ENCODE results near the gene FIGNL1. TPM values are rescaled to one million over a fixed set of nuclear protein-coding genes. Genes with fewer than 3 reads are reported as not detected.

The FIGNL1 gene
- total and polyA plus RNA-seq, 2 donors from 2014 or later = 2.4 to 5.8 TPM

DNA sequence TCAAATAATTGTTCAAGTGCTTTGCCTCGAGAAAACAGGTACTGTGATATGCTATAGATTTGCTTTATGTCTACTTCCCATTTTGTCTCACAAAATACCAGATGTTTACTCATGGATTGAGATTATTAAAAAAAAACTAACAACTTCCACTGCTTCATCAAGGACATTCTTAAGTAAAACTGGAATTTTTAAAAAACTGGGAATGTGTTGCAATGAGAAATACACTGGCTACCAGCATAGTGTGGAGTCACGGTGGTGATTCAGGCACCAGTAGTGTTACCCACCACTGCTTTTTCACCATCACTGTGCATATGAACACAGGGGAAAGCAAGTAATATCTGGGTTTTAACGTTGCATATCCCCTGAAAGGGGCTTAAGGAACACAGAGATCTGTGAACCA lies 21.2 kb downstream of the FIGNL1 start:
- Histone ChIP-seq H3K36me3 (ENCODE audit: control insufficient read depth in 2 of 3, insufficient read depth in 3 of 3, low read length in 3 of 3) (no peaks in the 10 kb centered on the region), H3K27ac (ENCODE audit: low read depth in 2 of 2, low read length in 2 of 2) (no peak overlapping the region), H3K4me3 (ENCODE audit: low read length in 3 of 3) (no peak overlapping the region), H3K9ac (ENCODE audit: low read length in 3 of 3) (no peak overlapping the region), H3K27me3 (ENCODE audit: control insufficient read depth, insufficient read depth, low read length) (no peaks in the 10 kb centered on the region), H3K4me1 (ENCODE audit: control insufficient read depth in 2 of 3, insufficient read depth in 2 of 3, low read depth in 1 of 3, low read length in 3 of 3) (no peaks in the 10 kb centered on the region), H3K9me3 (ENCODE audit: control insufficient read depth in 2 of 3, insufficient read depth in 1 of 3, low read length in 3 of 3) (no peaks in the 10 kb centered on the region)
- DNase-seq = no peak
- TF ChIP-seq, protein P1, sequence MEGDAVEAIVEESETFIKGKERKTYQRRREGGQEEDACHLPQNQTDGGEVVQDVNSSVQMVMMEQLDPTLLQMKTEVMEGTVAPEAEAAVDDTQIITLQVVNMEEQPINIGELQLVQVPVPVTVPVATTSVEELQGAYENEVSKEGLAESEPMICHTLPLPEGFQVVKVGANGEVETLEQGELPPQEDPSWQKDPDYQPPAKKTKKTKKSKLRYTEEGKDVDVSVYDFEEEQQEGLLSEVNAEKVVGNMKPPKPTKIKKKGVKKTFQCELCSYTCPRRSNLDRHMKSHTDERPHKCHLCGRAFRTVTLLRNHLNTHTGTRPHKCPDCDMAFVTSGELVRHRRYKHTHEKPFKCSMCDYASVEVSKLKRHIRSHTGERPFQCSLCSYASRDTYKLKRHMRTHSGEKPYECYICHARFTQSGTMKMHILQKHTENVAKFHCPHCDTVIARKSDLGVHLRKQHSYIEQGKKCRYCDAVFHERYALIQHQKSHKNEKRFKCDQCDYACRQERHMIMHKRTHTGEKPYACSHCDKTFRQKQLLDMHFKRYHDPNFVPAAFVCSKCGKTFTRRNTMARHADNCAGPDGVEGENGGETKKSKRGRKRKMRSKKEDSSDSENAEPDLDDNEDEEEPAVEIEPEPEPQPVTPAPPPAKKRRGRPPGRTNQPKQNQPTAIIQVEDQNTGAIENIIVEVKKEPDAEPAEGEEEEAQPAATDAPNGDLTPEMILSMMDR (IDR thresholded peaks at IDR 0.05; ENCODE audit: borderline replicate concordance, extremely low read depth, insufficient read depth) = no peak
- intact Hi-C loops (cut with DNase I) = no loop called here
- FAIRE-seq = no peak

DNA sequence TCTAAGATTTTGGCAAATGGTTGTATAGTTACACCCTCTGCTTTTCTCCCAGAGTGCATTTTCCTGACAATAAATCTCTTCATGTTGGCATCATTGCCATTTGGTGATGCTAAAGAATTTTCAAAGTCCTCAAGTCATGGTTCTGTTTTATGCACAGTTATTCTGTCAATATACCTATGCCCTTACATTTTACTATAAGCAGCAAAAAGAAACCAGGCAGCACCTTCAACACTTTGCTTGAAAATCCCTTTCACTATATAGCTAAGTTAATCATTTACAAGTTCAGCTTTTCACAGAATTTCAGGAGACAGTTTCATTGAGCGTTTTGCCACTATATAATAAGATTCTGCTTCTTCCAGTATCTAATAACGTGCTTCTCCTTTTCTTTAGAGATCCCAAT lies 22.6 kb downstream of the FIGNL1 start:
- FAIRE-seq (no peak), DNase-seq (no peak)
- no peak overlapping the region for H3K4me3 ChIP-seq (ENCODE audit: low read length in 3 of 3)
- no peak overlapping the region for H3K27ac ChIP-seq (ENCODE audit: low read depth in 2 of 2, low read length in 2 of 2)
- H3K4me1 ChIP-seq (ENCODE audit: control insufficient read depth in 2 of 3, insufficient read depth in 2 of 3, low read depth in 1 of 3, low read length in 3 of 3) = no peaks in the 10 kb centered on the region
- intact Hi-C loops (cut with DNase I) = no loop called here
- H3K9ac ChIP-seq (ENCODE audit: low read length in 3 of 3) = no peak overlapping the region
- TF ChIP-seq, protein P1 (IDR thresholded peaks at IDR 0.05; ENCODE audit: borderline replicate concordance, extremely low read depth, insufficient read depth) = no peak
- no peaks in the 10 kb centered on the region for H3K9me3 ChIP-seq (ENCODE audit: control insufficient read depth in 2 of 3, insufficient read depth in 1 of 3, low read length in 3 of 3)
- H3K27me3 ChIP-seq (ENCODE audit: control insufficient read depth, insufficient read depth, low read length) = no peaks in the 10 kb centered on the region
- H3K36me3 ChIP-seq (ENCODE audit: control insufficient read depth in 2 of 3, insufficient read depth in 3 of 3, low read length in 3 of 3) = no peaks in the 10 kb centered on the region

- Histone ChIP-seq H3K36me3 (ENCODE audit: control insufficient read depth in 2 of 3, insufficient read depth in 3 of 3, low read length in 3 of 3) (no peaks in the 10 kb centered on the region), H3K9ac (ENCODE audit: low read length in 3 of 3) (no peak overlapping the region), H3K4me3 (ENCODE audit: low read length in 3 of 3) (no peak overlapping the region), H3K9me3 (ENCODE audit: control insufficient read depth in 2 of 3, insufficient read depth in 1 of 3, low read length in 3 of 3) (no peaks in the 10 kb centered on the region), H3K27ac (ENCODE audit: low read depth in 2 of 2, low read length in 2 of 2) (no peak overlapping the region), H3K27me3 (ENCODE audit: control insufficient read depth, insufficient read depth, low read length) (no peaks in the 10 kb centered on the region), H3K4me1 (ENCODE audit: control insufficient read depth in 2 of 3, insufficient read depth in 2 of 3, low read depth in 1 of 3, low read length in 3 of 3) (no peaks in the 10 kb centered on the region)
- FAIRE-seq (no peak), DNase-seq (no peak)
- TF ChIP-seq, protein P1 (IDR thresholded peaks at IDR 0.05; ENCODE audit: borderline replicate concordance, extremely low read depth, insufficient read depth) = no peak
- intact Hi-C loops (cut with DNase I) = no loop called here
Observed at GRCh38 chr7:50426280-50427045, 23.7 kb downstream of the FIGNL1 start.

All from kidney (tissue), 14 donors.